Choroid plexus epithelial cell (primary cell): ENCODE results near the gene IGFBP2.

Experiments used
- DNase-seq: peaks from one replicate; pipeline ENCODE4 v3.0.0-alpha.2; 2010; ENCODE audit warnings: low read depth
- H3K4me3 ChIP-seq: 2 replicates; pipeline ENCODE4 v1.5.1; 2011; ENCODE audit warnings: low read depth, mild to moderate bottlenecking, control low read depth, low read length, moderate library complexity
- TF ChIP-seq, protein P1 (sequence below): conservative IDR thresholded peaks from 2 replicates; pipeline ENCODE4 v1.5.1; 2011; ENCODE audit warnings: low read depth, mild to moderate bottlenecking, control low read depth, inconsistent platforms, low read length, moderate library complexity

Gene IGFBP2

DNA sequence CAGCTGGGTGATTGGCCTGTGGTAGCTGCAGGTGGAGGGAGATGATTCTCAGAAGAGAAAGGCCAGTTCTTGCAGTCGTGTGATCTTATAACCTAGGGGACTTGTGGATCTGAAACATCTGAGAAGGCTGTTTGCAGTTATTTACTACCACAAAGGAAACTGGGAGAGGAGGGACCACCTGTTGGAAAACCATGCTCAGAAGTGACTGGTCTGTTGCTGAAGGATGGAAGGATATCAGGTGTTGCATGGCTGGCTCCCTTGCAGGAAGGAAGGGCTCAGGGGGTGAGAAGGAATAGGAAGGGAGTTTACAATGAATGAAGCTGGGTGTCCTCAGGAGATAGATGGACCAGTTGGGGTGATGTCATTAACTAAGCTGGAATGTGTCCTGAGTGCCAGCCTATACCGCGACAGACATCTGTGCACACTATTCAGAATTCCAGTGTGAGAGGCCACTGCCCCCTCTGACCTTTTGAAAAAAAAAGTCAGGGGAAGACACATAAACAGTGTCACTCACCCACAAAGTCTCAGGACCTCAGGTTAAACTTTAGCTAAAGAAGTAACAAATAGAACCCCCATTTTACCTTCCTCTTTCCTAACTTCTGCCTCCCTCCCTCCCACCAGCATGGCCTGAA is 17.5 kb downstream of the IGFBP2 start:
- DNase-seq: no peak
- TF ChIP-seq, protein P1, sequence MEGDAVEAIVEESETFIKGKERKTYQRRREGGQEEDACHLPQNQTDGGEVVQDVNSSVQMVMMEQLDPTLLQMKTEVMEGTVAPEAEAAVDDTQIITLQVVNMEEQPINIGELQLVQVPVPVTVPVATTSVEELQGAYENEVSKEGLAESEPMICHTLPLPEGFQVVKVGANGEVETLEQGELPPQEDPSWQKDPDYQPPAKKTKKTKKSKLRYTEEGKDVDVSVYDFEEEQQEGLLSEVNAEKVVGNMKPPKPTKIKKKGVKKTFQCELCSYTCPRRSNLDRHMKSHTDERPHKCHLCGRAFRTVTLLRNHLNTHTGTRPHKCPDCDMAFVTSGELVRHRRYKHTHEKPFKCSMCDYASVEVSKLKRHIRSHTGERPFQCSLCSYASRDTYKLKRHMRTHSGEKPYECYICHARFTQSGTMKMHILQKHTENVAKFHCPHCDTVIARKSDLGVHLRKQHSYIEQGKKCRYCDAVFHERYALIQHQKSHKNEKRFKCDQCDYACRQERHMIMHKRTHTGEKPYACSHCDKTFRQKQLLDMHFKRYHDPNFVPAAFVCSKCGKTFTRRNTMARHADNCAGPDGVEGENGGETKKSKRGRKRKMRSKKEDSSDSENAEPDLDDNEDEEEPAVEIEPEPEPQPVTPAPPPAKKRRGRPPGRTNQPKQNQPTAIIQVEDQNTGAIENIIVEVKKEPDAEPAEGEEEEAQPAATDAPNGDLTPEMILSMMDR: no peak
- no peak overlapping the region for H3K4me3 ChIP-seq

DNA sequence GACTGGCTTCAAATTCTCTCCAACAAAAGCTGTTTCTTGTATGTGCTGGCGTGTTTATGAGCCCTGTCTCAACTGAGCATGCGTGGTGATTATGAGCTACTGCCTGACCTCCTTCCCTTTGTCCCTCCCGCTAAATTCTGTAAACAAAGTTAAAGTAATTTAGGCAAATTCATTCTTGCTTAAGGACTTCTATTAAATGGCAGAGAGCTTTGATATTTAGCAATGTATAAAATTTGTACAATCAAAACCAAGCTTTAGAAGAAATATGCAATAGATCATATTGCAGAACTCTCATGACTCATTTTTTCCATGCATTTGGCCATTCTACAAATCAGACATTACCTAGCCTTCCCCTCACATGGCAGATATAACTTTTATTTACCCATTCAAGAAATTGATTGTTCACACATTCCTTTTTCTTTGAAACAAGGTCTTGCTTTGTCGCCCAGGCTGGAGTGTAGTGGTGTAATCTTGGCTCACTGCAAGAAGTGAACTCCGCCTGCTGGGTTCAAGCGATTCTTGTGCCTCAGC is 18.2 kb downstream of the IGFBP2 start:
- TF ChIP-seq, protein P1: no peak
- peak; percentile 95 for DNase-seq

DNA sequence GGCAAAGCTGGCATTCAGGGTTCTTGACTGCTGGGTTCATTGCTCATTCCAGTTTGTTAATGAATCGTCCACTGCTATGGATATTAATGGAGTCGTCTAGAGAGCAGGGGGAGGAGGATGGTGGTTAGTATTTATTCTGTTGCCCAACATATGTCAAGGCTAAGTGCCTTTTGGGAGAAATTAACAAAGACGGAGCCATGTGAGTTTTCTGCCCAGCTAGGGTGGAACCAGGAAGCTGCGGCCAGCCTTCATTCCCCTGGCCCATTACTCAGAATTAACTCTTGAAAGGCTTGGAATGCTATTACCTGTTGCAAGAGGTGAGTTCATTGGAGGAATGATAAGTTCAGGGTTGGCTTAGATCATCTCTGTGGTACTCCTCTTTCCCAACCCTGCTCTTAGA is 19.3 kb downstream of the IGFBP2 start:
- DNase-seq: no peak
- TF ChIP-seq, protein P1: no peak
- H3K4me3 ChIP-seq: no peak overlapping the region

More for the DNA sequence above, 18.2 kb downstream of the IGFBP2 start:
- no peak overlapping the region for H3K4me3 ChIP-seq

- TF ChIP-seq, protein P1: no peak
- no peak overlapping the region for H3K4me3 ChIP-seq
- DNase-seq: no peak
These were observed 20.0 kb downstream of the IGFBP2 start for GRCh38 chr2:216653093-216653799.

DNA sequence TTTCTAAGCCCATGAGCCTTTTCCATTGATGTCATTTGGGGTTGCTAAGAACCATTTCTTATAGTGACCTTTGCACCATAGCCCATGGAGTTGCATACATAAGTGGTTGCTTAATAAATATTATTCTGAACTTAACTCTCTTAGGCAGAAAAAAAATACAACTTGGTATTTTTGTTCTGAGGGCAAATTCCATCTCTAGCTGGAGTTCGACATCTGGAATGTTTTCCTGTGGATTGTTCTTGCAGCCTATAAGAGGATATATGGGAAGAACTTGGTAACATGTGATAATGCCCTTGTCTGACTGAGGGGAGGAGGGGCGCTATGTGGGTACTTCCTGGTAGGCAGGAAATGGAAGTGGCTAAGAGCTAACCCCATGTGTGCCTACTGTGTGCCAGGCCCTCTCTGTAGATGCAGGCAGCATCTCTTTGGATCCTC is 20.7 kb downstream of the IGFBP2 start:
- TF ChIP-seq, protein P1: no peak
- peak; percentile 91 for DNase-seq
- no peak overlapping the region for H3K4me3 ChIP-seq

GRCh38 chr2:216654528-216655052 is 21.4 kb downstream of the IGFBP2 start:
- TF ChIP-seq, protein P1: no peak
- peak; percentile 27 for DNase-seq
- no peak overlapping the region for H3K4me3 ChIP-seq
